Mesendoderm (in vitro differentiated cells): ENCODE results near the gene CPLX3.

Experiments used
- DNase-seq: peaks from one replicate; pipeline ENCODE4 v3.0.0; 2013
- H2AK5ac ChIP-seq: 2 replicates; pipeline ENCODE4 v1.6.1; 2013; ENCODE audit warnings: low read length, inconsistent platforms
- H2BK120ac ChIP-seq: 2 replicates; pipeline ENCODE4 v1.6.1; 2013; ENCODE audit warnings: low read depth, mild to moderate bottlenecking, low read length, moderate library complexity, mixed read lengths
- H2BK15ac ChIP-seq: replicated peaks from 2 replicates; pipeline ENCODE4 v1.6.1; 2013; ENCODE audit warnings: low read depth, mild to moderate bottlenecking, moderate library complexity
- H2BK5ac ChIP-seq: 2 replicates; pipeline ENCODE4 v1.6.1; 2013; ENCODE audit warnings: low read length, inconsistent platforms
- H3K18ac ChIP-seq: 2 replicates; pipeline ENCODE4 v1.6.1; 2013; ENCODE audit warnings: mild to moderate bottlenecking, low read length, mixed read lengths
- H3K23ac ChIP-seq: one replicate; pipeline ENCODE4 v1.6.1; 2013; ENCODE audit warnings: low read length
- H3K27ac ChIP-seq: 2 replicates; pipeline ENCODE4 v1.5.1; 2013; ENCODE audit warnings: low read depth, mild to moderate bottlenecking, inconsistent platforms, low read length, moderate library complexity
- H3K27me3 ChIP-seq: 2 replicates; pipeline ENCODE4 v1.6.1; 2013; ENCODE audit warnings: low read length, control low read depth, mild to moderate bottlenecking, inconsistent platforms; ENCODE audit not compliant: insufficient read depth, poor library complexity
- H3K36me3 ChIP-seq: 2 replicates; pipeline ENCODE4 v1.6.1; 2013; ENCODE audit warnings: low read length, inconsistent platforms; ENCODE audit not compliant: control insufficient read depth, insufficient read depth
- H3K4ac ChIP-seq: one replicate; pipeline ENCODE4 v1.6.1; 2013; ENCODE audit warnings: low read depth, mild to moderate bottlenecking, low read length, moderate library complexity
- H3K4me1 ChIP-seq: 2 replicates; pipeline ENCODE4 v1.6.1; 2013; ENCODE audit warnings: low read depth, low read length, inconsistent platforms; ENCODE audit not compliant: control insufficient read depth
- H3K4me2 ChIP-seq: 2 replicates; pipeline ENCODE4 v1.6.1; 2013; ENCODE audit warnings: low read length
- H3K4me3 ChIP-seq: 2 replicates; pipeline ENCODE4 v1.5.1; 2013; ENCODE audit warnings: mild to moderate bottlenecking, low read length
- H3K56ac ChIP-seq: one replicate; pipeline ENCODE4 v1.6.1; 2013; ENCODE audit warnings: low read length
- H3K79me1 ChIP-seq: 2 replicates; pipeline ENCODE4 v1.6.1; 2013; ENCODE audit warnings: low read length, inconsistent platforms
- H3K79me2 ChIP-seq: 2 replicates; pipeline ENCODE4 v1.6.1; 2013; ENCODE audit warnings: mild to moderate bottlenecking, low read length; ENCODE audit not compliant: control insufficient read depth, insufficient read depth
- H3K9ac ChIP-seq: 2 replicates; pipeline ENCODE4 v1.6.1; 2013; ENCODE audit warnings: low read length, inconsistent platforms
- H4K5ac ChIP-seq: one replicate; pipeline ENCODE4 v1.6.1; 2013; ENCODE audit warnings: low read length
- H4K8ac ChIP-seq: one replicate; pipeline ENCODE4 v1.6.1; 2013; ENCODE audit warnings: low read depth, mild to moderate bottlenecking, control low read depth, low read length, moderate library complexity
- WGBS: extraction: QIAGEN DNeasy Blood & Tissue Kit; methylation state at CpG from one replicate; pipeline ENCODE4 v1.1.7; 2013; ENCODE audit warnings: low lambda C conversion rate, missing lambda C conversion rate; ENCODE audit not compliant: insufficient coverage; ENCODE audit errors: extremely low coverage; 5-methylcytosine and 5-hydroxymethylcytosine counted together

Gene CPLX3

GRCh38 chr15:74788042-74788682 lies 38.3 kb upstream of the CPLX3 start:
- Histone ChIP-seq H2BK15ac (no peak overlapping the region), H3K36me3 (no peaks in the 10 kb centered on the region), H3K18ac (no peak overlapping the region), H3K4me2 (no peak overlapping the region), H2BK5ac (no peak overlapping the region), H3K56ac (peak overlapping the region; percentile 8), H3K79me1 (peaks cover 52% of the 10 kb centered on the region), H3K4me3 (no peak overlapping the region), H3K27ac (no peak overlapping the region), H3K23ac (no peak overlapping the region), H2AK5ac (no peak overlapping the region), H3K4ac (no peak overlapping the region), H3K4me1 (peaks cover 10% of the 10 kb centered on the region), H4K8ac (no peak overlapping the region), H2BK120ac (no peak overlapping the region), H3K79me2 (peaks cover 31% of the 10 kb centered on the region), H3K27me3 (no peaks in the 10 kb centered on the region), H3K9ac (no peak overlapping the region), H4K5ac (no peak overlapping the region)
- WGBS = no CpG with 5 or more reads among the region's 7 CpGs
- no peak for DNase-seq

DNA sequence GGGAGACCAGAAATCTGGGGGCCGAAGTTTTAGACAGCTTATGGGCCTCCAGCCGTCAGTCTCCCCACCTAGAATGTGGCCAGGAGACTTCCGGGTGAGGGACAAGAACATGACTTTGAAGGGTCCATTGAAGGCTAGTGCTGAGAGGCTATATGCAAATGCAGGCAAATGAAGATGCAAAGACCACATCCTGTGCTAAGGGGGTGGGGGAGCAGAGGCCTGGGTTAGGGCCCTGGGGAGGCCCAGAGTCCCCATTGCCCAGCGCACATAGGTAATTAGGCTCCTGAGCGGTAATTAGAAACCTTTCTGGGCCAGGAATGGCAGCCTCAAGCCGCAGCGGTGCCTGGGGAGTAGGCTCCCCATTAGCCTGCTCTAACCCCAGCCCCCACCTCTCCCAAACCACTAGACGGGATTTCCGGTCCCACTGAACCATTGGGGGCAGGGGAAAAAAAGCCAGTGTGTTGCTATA lies 37.7 kb upstream of the CPLX3 start:
- Histone ChIP-seq H3K9ac (no peak overlapping the region), H3K4me2 (no peak overlapping the region), H3K56ac (no peak overlapping the region), H3K27ac (no peak overlapping the region), H3K79me2 (peaks cover 27% of the 10 kb centered on the region), H3K18ac (no peak overlapping the region), H3K79me1 (peaks cover 49% of the 10 kb centered on the region), H2BK15ac (no peak overlapping the region), H3K4ac (no peak overlapping the region), H2BK5ac (no peak overlapping the region), H2AK5ac (no peak overlapping the region), H3K4me1 (peaks cover 8% of the 10 kb centered on the region), H3K27me3 (no peaks in the 10 kb centered on the region), H4K8ac (no peak overlapping the region), H3K23ac (no peak overlapping the region), H2BK120ac (no peak overlapping the region), H4K5ac (no peak overlapping the region), H3K4me3 (no peak overlapping the region), H3K36me3 (no peaks in the 10 kb centered on the region)
- no CpG with 5 or more reads among the region's 9 CpGs for WGBS
- no peak for DNase-seq

GRCh38 chr15:74789171-74789631 lies 37.2 kb upstream of the CPLX3 start:
- Histone ChIP-seq H4K5ac (no peak overlapping the region), H3K18ac (no peak overlapping the region), H3K79me1 (peaks cover 45% of the 10 kb centered on the region), H3K27me3 (no peaks in the 10 kb centered on the region), H3K4me2 (no peak overlapping the region), H3K4ac (no peak overlapping the region), H3K4me1 (peaks cover 8% of the 10 kb centered on the region), H3K4me3 (no peak overlapping the region), H4K8ac (no peak overlapping the region), H2BK5ac (no peak overlapping the region), H3K9ac (no peak overlapping the region), H3K79me2 (peaks cover 23% of the 10 kb centered on the region), H3K56ac (no peak overlapping the region), H2BK120ac (no peak overlapping the region), H2BK15ac (no peak overlapping the region), H3K36me3 (no peaks in the 10 kb centered on the region), H3K23ac (no peak overlapping the region), H3K27ac (no peak overlapping the region), H2AK5ac (no peak overlapping the region)
- no CpG with 5 or more reads among the region's 14 CpGs for WGBS
- DNase-seq = no peak

DNA sequence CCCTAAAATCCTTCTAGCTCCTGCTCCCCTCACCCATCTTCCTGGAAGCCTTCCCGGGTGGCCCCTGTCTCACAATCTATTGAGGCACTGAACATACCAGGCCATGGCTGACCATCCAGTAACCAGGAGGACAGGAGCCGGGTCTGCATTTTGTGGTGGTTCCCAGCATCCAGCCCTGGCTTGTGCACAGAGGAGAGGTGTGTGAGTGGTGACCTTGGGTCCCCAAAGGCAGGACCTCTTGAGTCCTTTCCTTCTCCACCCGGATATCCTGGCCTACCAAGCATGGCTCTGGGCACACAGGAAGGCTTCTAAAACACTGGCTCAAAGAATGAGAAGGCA lies 36.7 kb upstream of the CPLX3 start:
- H3K9ac ChIP-seq = no peak overlapping the region
- H3K27me3 ChIP-seq = no peaks in the 10 kb centered on the region
- no peak overlapping the region for H2AK5ac ChIP-seq
- WGBS = no CpG with 5 or more reads among the region's 3 CpGs
- H2BK120ac ChIP-seq = no peak overlapping the region
- H3K4me1 ChIP-seq = peaks cover 8% of the 10 kb centered on the region
- H3K27ac ChIP-seq = no peak overlapping the region
- no peak overlapping the region for H3K4ac ChIP-seq
- no peaks in the 10 kb centered on the region for H3K36me3 ChIP-seq
- no peak overlapping the region for H3K56ac ChIP-seq
- DNase-seq = no peak
- H3K23ac ChIP-seq = no peak overlapping the region
- H3K18ac ChIP-seq = no peak overlapping the region
- H2BK5ac ChIP-seq = no peak overlapping the region
- peaks cover 41% of the 10 kb centered on the region for H3K79me1 ChIP-seq
- H3K4me3 ChIP-seq = no peak overlapping the region
- peaks cover 19% of the 10 kb centered on the region for H3K79me2 ChIP-seq
- H4K8ac ChIP-seq = no peak overlapping the region
- no peak overlapping the region for H4K5ac ChIP-seq
- H3K4me2 ChIP-seq = no peak overlapping the region
- no peak overlapping the region for H2BK15ac ChIP-seq

- no peak for DNase-seq
Measured at GRCh38 chr15:74790080-74790916, 36.1 kb upstream of the CPLX3 start.

More at GRCh38 chr15:74790080-74790916, 36.1 kb upstream of the CPLX3 start:
- Histone ChIP-seq H3K79me1 (peaks cover 38% of the 10 kb centered on the region), H3K27ac (no peak overlapping the region), H4K8ac (no peak overlapping the region), H2BK120ac (no peak overlapping the region), H3K4me3 (no peak overlapping the region), H3K4me1 (peaks cover 8% of the 10 kb centered on the region), H3K18ac (no peak overlapping the region), H3K27me3 (no peaks in the 10 kb centered on the region), H3K4ac (no peak overlapping the region), H3K9ac (no peak overlapping the region), H3K23ac (no peak overlapping the region), H3K4me2 (no peak overlapping the region), H3K79me2 (peaks cover 13% of the 10 kb centered on the region), H2BK15ac (no peak overlapping the region), H4K5ac (no peak overlapping the region), H2BK5ac (no peak overlapping the region), H3K56ac (no peak overlapping the region), H3K36me3 (no peaks in the 10 kb centered on the region), H2AK5ac (no peak overlapping the region)
- no CpG with 5 or more reads among the region's 15 CpGs for WGBS
